ENCODE measurements around the gene YAF2.
"Not testable (repeated sequence)": the region's sequence is repeated elsewhere in the genome, so short reads cannot be mapped to it uniquely, and the experiment has no call there.

Gene YAF2

GRCh38 chr12:42221726-42222125 is 16.3 kb downstream of the YAF2 start:
- in situ Hi-C loops (cut with MboI; ENCODE audit: low sequenced_read_pairs, unreplicated experiment): no loop called here
- no peak for TF ChIP-seq CTCF (IDR thresholded peaks at IDR 0.05; ENCODE audit: borderline replicate concordance, control extremely low read depth, extremely low read depth, insufficient read depth, missing control alignments)

GRCh38 chr12:42217656-42218055 is 20.4 kb downstream of the YAF2 start:
- TF ChIP-seq CTCF (IDR thresholded peaks at IDR 0.05; ENCODE audit: borderline replicate concordance, control extremely low read depth, extremely low read depth, insufficient read depth, missing control alignments): no peak
- DNase-seq (ENCODE audit: low spot score): no peak
- in situ Hi-C loops (cut with MboI; ENCODE audit: low sequenced_read_pairs, unreplicated experiment): no loop called here

More at GRCh38 chr12:42221726-42222125, 16.3 kb downstream of the YAF2 start:
- DNase-seq (ENCODE audit: low spot score): no peak

- TF ChIP-seq CTCF (IDR thresholded peaks at IDR 0.05; ENCODE audit: borderline replicate concordance, control extremely low read depth, extremely low read depth, insufficient read depth, missing control alignments): no peak
- no peak for DNase-seq (ENCODE audit: low spot score)
- in situ Hi-C loops (cut with MboI; ENCODE audit: low sequenced_read_pairs, unreplicated experiment): no loop called here
These were observed 21.3 kb downstream of the YAF2 start for GRCh38 chr12:42216737-42217136.

GRCh38 chr12:42215759-42216158 is 22.3 kb downstream of the YAF2 start:
- in situ Hi-C loops (cut with MboI; ENCODE audit: low sequenced_read_pairs, unreplicated experiment); DNase-seq (ENCODE audit: low spot score): not testable (repeated sequence)

GRCh38 chr12:42213954-42214426 is 24.1 kb downstream of the YAF2 start:
- TF ChIP-seq CTCF (IDR thresholded peaks at IDR 0.05; ENCODE audit: borderline replicate concordance, control extremely low read depth, extremely low read depth, insufficient read depth, missing control alignments): no peak
- in situ Hi-C loops (cut with MboI; ENCODE audit: low sequenced_read_pairs, unreplicated experiment): no loop called here
- no peak for DNase-seq (ENCODE audit: low spot score)

- in situ Hi-C loops (cut with MboI; ENCODE audit: low sequenced_read_pairs, unreplicated experiment): no loop called here
- DNase-seq (ENCODE audit: low spot score): no peak
- no peak for TF ChIP-seq CTCF (IDR thresholded peaks at IDR 0.05; ENCODE audit: borderline replicate concordance, control extremely low read depth, extremely low read depth, insufficient read depth, missing control alignments)
These were observed 25.0 kb downstream of the YAF2 start for GRCh38 chr12:42213023-42213422.

- in situ Hi-C loops (cut with MboI; ENCODE audit: low sequenced_read_pairs, unreplicated experiment): no loop called here
- no peak for DNase-seq (ENCODE audit: low spot score)
- no peak for TF ChIP-seq CTCF (IDR thresholded peaks at IDR 0.05; ENCODE audit: borderline replicate concordance, control extremely low read depth, extremely low read depth, insufficient read depth, missing control alignments)
These were observed 29.5 kb downstream of the YAF2 start for GRCh38 chr12:42208574-42208973.
